K562 (cell line): ENCODE results near the gene DEFB113. TPM values are rescaled to one million over a fixed set of nuclear protein-coding genes. Genes with fewer than 3 reads are reported as not detected.

Source experiments
- BRF1 ChIP-seq: IDR thresholded peaks from 3 replicates; pipeline ENCODE4 v1.6.1; 2011; ENCODE audit warnings: borderline replicate concordance, mild to moderate bottlenecking; ENCODE audit not compliant: insufficient read length; ENCODE audit errors: extremely low read depth
- CEBPG ChIP-seq, 3 experiments: fragments of 200-800 bp in 1 of 3; sonication (Bioruptor generic) in 1 of 3; sonication (generic) in 1 of 3; formaldehyde crosslinking in 1 of 3; IDR thresholded peaks in 2 of 3; conservative IDR thresholded peaks in 1 of 3; 2 replicates each; pipeline versions ENCODE4 v1.6.1 to v1.8.0; 2016 to 2022; ENCODE audit warnings: missing compliant biosample characterization in 2 of 3, missing genetic modification characterization in 2 of 3, mild to moderate bottlenecking in 1 of 3, missing genetic modification reagents in 1 of 3
- CREB5 ChIP-seq: fragments of 250-450 bp; sonication (Bioruptor Pico); IDR thresholded peaks from 2 replicates; pipeline ENCODE4 v1.5.0; 2020; ENCODE audit warnings: mild to moderate bottlenecking
- DACH1 ChIP-seq: fragments of 450-650 bp; IDR thresholded peaks from 2 replicates; pipeline ENCODE4 v1.6.1; 2018; ENCODE audit not compliant: partially characterized antibody
- HCFC1 ChIP-seq: IDR thresholded peaks from 2 replicates; pipeline ENCODE4 v1.6.1; 2012; ENCODE audit warnings: low read depth, low read length, improper control_type of control experiment
- HEY1 ChIP-seq: fragments of 250-450 bp; sonication (Bioruptor Pico); IDR thresholded peaks from 2 replicates; pipeline ENCODE4 v1.5.0; 2020; ENCODE audit warnings: mild to moderate bottlenecking, moderate library complexity, borderline replicate concordance
- MAFF ChIP-seq: IDR thresholded peaks from 2 replicates; pipeline ENCODE4 v1.6.1; 2012; ENCODE audit warnings: low read length, improper control_type of control experiment
- MTA3 ChIP-seq: fragments of 450-650 bp; formaldehyde crosslinking; IDR thresholded peaks from 2 replicates; pipeline ENCODE4 v1.6.1; 2017; ENCODE audit warnings: mild to moderate bottlenecking, borderline replicate concordance
- NCOA4 ChIP-seq: fragments of 450-650 bp; IDR thresholded peaks from 2 replicates; pipeline ENCODE4 v1.6.1; 2018; ENCODE audit warnings: mild to moderate bottlenecking; ENCODE audit not compliant: partially characterized antibody
- NR1H2 ChIP-seq: sonication (generic); formaldehyde crosslinking; IDR thresholded peaks from 2 replicates; pipeline ENCODE4 v1.4.0; 2020; ENCODE audit warnings: mild to moderate bottlenecking, missing genetic modification reagents
- PCBP2 ChIP-seq: fragments of 200-400 bp; formaldehyde crosslinking; IDR thresholded peaks from 2 replicates; pipeline ENCODE4 v1.6.1; 2018; ENCODE audit warnings: low read length, low read depth, mild to moderate bottlenecking, moderate library complexity; ENCODE audit not compliant: poor library complexity, severe bottlenecking
- RBM15 ChIP-seq: fragments of 200-400 bp; formaldehyde crosslinking; IDR thresholded peaks from 2 replicates; pipeline ENCODE4 v1.6.1; 2018; ENCODE audit warnings: mild to moderate bottlenecking, low read length, moderate library complexity; ENCODE audit not compliant: insufficient read depth
- SMARCC2 ChIP-seq: fragments of 450-650 bp; IDR thresholded peaks from 2 replicates; pipeline ENCODE4 v1.6.1; 2017; ENCODE audit warnings: antibody characterized with exemption, moderate library complexity, mild to moderate bottlenecking, low read depth
- STAG1 ChIP-seq: sonication (generic); formaldehyde crosslinking; IDR thresholded peaks from 2 replicates; pipeline ENCODE4 v1.5.0; 2020; ENCODE audit warnings: missing genetic modification reagents, borderline replicate concordance
- STAT5A ChIP-seq: IDR thresholded peaks from 2 replicates; pipeline ENCODE4 v1.6.1; 2012; ENCODE audit warnings: low read length, inconsistent platforms, borderline replicate concordance
- TGIF2 ChIP-seq: sonication (generic); formaldehyde crosslinking; IDR thresholded peaks from 2 replicates; pipeline ENCODE4 v1.8.1; 2022; ENCODE audit warnings: mild to moderate bottlenecking, missing genetic modification reagents, moderate library complexity
- XRCC5 ChIP-seq: fragments of 200-400 bp; formaldehyde crosslinking; IDR thresholded peaks from 2 replicates; pipeline ENCODE4 v1.6.1; 2017; ENCODE audit warnings: low read depth, mild to moderate bottlenecking, low read length
- ZBTB17 ChIP-seq: fragments of 450-650 bp; formaldehyde crosslinking; IDR thresholded peaks from 2 replicates; pipeline ENCODE4 v1.4.0; 2020; ENCODE audit warnings: mild to moderate bottlenecking
- ZNF121 ChIP-seq: sonication (generic); formaldehyde crosslinking; conservative IDR thresholded peaks from 2 replicates; pipeline ENCODE4 v1.8.0; 2022; ENCODE audit warnings: missing genetic modification reagents
- ZNF124 ChIP-seq: sonication (generic); formaldehyde crosslinking; IDR thresholded peaks from 2 replicates; pipeline ENCODE4 v1.8.1; 2022; ENCODE audit warnings: missing genetic modification reagents
- ZNF277 ChIP-seq: fragments of 250-450 bp; sonication (Bioruptor Pico); IDR thresholded peaks from 2 replicates; pipeline ENCODE4 v1.8.0; 2022; ENCODE audit warnings: inconsistent platforms, mild to moderate bottlenecking, moderate library complexity, borderline replicate concordance
- ZNF583 ChIP-seq: fragments of 250-450 bp; sonication (Bioruptor Pico); IDR thresholded peaks from 2 replicates; pipeline ENCODE4 v1.4.0; 2020
- ZNF778 ChIP-seq: fragments of 450-650 bp; formaldehyde crosslinking; IDR thresholded peaks from 2 replicates; pipeline ENCODE4 v1.4.0; 2020; ENCODE audit warnings: mild to moderate bottlenecking, moderate library complexity
- polyA plus RNA-seq, 8 experiments: library from polyadenylated mRNA; depleted of rRNA in 4 of 8; stranded (reverse) in 5 of 8; unstranded in 3 of 8; fragments of >200 nt; fragmentation: Nextera tagmentation in 2 of 8; fragmentation: Illumina TruSeq in 1 of 8; extraction: Ambion mirVana in 2 of 8; extraction: Trizol in 1 of 8; gene quantifications; 2 replicates each; pipeline versions ENCODE4 v1.2.1 to v1.2.3, GENCODE V29; 2011 to 2014; ENCODE audit warnings: inconsistent platforms in 1 of 8, missing spikeins in 1 of 8
- total RNA-seq, 7 experiments: library from RNA; depleted of rRNA in 6 of 7; stranded (reverse); fragments of >200 nt in 6 of 7; fragmentation: Illumina TruSeq in 2 of 7; extraction: Trizol in 2 of 7; gene quantifications; 2 replicates each; pipeline versions ENCODE4 v1.2.1 to v1.2.3, GENCODE V29; 2011 to 2021; ENCODE audit warnings: low replicate concordance in 1 of 7
- TF ChIP-seq, protein P1 (sequence below): fragments of 250-450 bp; sonication (Bioruptor Pico); IDR thresholded peaks from 2 replicates; pipeline ENCODE4 v1.5.0; 2020; ENCODE audit warnings: mild to moderate bottlenecking, borderline replicate concordance
- TF ChIP-seq, protein P2 (sequence below): fragments of 250-450 bp; sonication (Bioruptor Pico); IDR thresholded peaks from 2 replicates; pipeline ENCODE4 v1.8.0; 2022; ENCODE audit warnings: moderate library complexity, mild to moderate bottlenecking, inconsistent platforms

Gene DEFB113
- total and polyA plus RNA-seq, 9 of the 15 experiments (the other 6 are each of a cell fraction or from before 2014, with no cell fraction given) = not detected

DNA sequence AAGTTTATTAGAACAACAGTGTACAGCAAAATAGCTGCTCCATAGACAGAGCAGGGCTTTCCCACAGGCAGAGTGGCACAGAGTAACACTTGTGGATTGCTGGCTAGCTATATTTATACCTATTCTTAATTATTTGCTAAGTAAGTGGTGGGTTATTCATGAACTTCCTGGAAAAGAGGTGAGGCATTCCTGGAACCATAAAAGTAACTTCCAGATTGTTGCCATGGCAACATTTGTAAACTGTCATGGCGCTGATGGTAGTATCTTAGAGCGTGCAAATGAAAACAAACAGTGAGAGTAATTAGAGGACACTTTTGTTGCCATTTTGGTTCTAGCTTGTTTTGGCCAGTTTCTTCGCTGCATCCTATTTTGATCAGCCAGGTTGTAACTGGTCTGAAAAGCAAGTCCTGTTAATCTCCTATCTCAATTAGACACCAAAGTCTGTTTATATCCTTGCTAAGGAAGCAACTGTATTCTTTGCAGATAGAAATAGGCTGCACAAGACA is 29.4 kb downstream of the DEFB113 start (continued):
- TF ChIP-seq CREB5 (CRISPR knock-in tag) = no peak
- TF ChIP-seq, protein P1, sequence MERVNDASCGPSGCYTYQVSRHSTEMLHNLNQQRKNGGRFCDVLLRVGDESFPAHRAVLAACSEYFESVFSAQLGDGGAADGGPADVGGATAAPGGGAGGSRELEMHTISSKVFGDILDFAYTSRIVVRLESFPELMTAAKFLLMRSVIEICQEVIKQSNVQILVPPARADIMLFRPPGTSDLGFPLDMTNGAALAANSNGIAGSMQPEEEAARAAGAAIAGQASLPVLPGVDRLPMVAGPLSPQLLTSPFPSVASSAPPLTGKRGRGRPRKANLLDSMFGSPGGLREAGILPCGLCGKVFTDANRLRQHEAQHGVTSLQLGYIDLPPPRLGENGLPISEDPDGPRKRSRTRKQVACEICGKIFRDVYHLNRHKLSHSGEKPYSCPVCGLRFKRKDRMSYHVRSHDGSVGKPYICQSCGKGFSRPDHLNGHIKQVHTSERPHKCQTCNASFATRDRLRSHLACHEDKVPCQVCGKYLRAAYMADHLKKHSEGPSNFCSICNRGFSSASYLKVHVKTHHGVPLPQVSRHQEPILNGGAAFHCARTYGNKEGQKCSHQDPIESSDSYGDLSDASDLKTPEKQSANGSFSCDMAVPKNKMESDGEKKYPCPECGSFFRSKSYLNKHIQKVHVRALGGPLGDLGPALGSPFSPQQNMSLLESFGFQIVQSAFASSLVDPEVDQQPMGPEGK (CRISPR knock-in tag) = no peak
- no peak for TF ChIP-seq NCOA4
- TF ChIP-seq RBM15 = no peak
- no peak for TF ChIP-seq ZNF121 (CRISPR knock-in tag)
- peak; percentile 85 for TF ChIP-seq SMARCC2
- no peak for TF ChIP-seq HEY1 (CRISPR knock-in tag)
- no peak for TF ChIP-seq BRF1
- TF ChIP-seq CEBPG (CRISPR knock-in tag; IDR thresholded peaks at IDR 0.05) = no peak
- TF ChIP-seq CEBPG (tag; conservative IDR thresholded peaks at IDR 0.05 in 1 of 2, IDR thresholded peaks at IDR 0.05 in 1 of 2) = no peak; a peak in 1 of 4 replicates
- TF ChIP-seq STAT5A = peak; percentile 100
- TF ChIP-seq NR1H2 (CRISPR knock-in tag) = no peak
- no peak for TF ChIP-seq PCBP2
- TF ChIP-seq ZBTB17 = no peak
- no peak for TF ChIP-seq ZNF778 (CRISPR knock-in tag)
- no peak for TF ChIP-seq ZNF277 (CRISPR knock-in tag)
- no peak for TF ChIP-seq ZNF124 (CRISPR knock-in tag)
- TF ChIP-seq, protein P2, sequence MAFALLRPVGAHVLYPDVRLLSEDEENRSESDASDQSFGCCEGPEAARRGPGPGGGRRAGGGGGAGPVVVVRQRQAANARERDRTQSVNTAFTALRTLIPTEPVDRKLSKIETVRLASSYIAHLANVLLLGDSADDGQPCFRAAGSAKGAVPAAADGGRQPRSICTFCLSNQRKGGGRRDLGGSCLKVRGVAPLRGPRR (CRISPR knock-in tag) = no peak
- TF ChIP-seq XRCC5 = no peak
- TF ChIP-seq DACH1 = peak; percentile 81
- TF ChIP-seq HCFC1 = peak; percentile 59
- peak; percentile 73; the same call in 1 of the 2 replicates for TF ChIP-seq MTA3
- no peak for TF ChIP-seq ZNF583 (CRISPR knock-in tag)
- no peak for TF ChIP-seq MAFF
- no peak for TF ChIP-seq TGIF2
- TF ChIP-seq STAG1 (CRISPR knock-in tag) = no peak
